ENCODE data around the gene CEACAM19. TPM values are rescaled to one million over a fixed set of nuclear protein-coding genes. Genes with fewer than 3 reads are reported as not detected.

The CEACAM19 gene
- total RNA-seq, 1 donor from 2014 or later = 25.8 TPM

- Mint-ChIP-seq H3K36me3 (ENCODE audit: insufficient read depth) (no peaks in the 10 kb centered on the region), H3K4me3 (ENCODE audit: low read depth) (no peak overlapping the region), H3K4me1 (ENCODE audit: low read depth) (peaks cover 4% of the 10 kb centered on the region), H3K27me3 (no peaks in the 10 kb centered on the region), H3K9me3 (ENCODE audit: low read depth) (no peaks in the 10 kb centered on the region), H3K27ac (no peak overlapping the region)
- TF ChIP-seq, protein P1, sequence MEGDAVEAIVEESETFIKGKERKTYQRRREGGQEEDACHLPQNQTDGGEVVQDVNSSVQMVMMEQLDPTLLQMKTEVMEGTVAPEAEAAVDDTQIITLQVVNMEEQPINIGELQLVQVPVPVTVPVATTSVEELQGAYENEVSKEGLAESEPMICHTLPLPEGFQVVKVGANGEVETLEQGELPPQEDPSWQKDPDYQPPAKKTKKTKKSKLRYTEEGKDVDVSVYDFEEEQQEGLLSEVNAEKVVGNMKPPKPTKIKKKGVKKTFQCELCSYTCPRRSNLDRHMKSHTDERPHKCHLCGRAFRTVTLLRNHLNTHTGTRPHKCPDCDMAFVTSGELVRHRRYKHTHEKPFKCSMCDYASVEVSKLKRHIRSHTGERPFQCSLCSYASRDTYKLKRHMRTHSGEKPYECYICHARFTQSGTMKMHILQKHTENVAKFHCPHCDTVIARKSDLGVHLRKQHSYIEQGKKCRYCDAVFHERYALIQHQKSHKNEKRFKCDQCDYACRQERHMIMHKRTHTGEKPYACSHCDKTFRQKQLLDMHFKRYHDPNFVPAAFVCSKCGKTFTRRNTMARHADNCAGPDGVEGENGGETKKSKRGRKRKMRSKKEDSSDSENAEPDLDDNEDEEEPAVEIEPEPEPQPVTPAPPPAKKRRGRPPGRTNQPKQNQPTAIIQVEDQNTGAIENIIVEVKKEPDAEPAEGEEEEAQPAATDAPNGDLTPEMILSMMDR (IDR thresholded peaks at IDR 0.05; ENCODE audit: unreplicated experiment) = no peak
- no peak for DNase-seq (ENCODE audit: low spot score, unreplicated experiment)
Measured at GRCh38 chr19:44725251-44725650, 54.0 kb downstream of the CEACAM19 start.

GRCh38 chr19:44725684-44726083 is 54.4 kb downstream of the CEACAM19 start:
- no peak overlapping the region for H3K4me3 Mint-ChIP-seq (ENCODE audit: low read depth)
- H3K27ac Mint-ChIP-seq = no peak overlapping the region
- no peaks in the 10 kb centered on the region for H3K36me3 Mint-ChIP-seq (ENCODE audit: insufficient read depth)
- no peak for DNase-seq (ENCODE audit: low spot score, unreplicated experiment)
- H3K27me3 Mint-ChIP-seq = no peaks in the 10 kb centered on the region
- H3K9me3 Mint-ChIP-seq (ENCODE audit: low read depth) = no peaks in the 10 kb centered on the region
- peaks cover 4% of the 10 kb centered on the region for H3K4me1 Mint-ChIP-seq (ENCODE audit: low read depth)
- TF ChIP-seq, protein P1 (IDR thresholded peaks at IDR 0.05; ENCODE audit: unreplicated experiment) = no peak

- Mint-ChIP-seq H3K9me3 (ENCODE audit: low read depth) (no peaks in the 10 kb centered on the region), H3K36me3 (ENCODE audit: insufficient read depth) (no peaks in the 10 kb centered on the region), H3K4me3 (ENCODE audit: low read depth) (no peak overlapping the region), H3K27me3 (no peaks in the 10 kb centered on the region), H3K4me1 (ENCODE audit: low read depth) (peaks cover 4% of the 10 kb centered on the region), H3K27ac (no peak overlapping the region)
- TF ChIP-seq, protein P1 (IDR thresholded peaks at IDR 0.05; ENCODE audit: unreplicated experiment) = no peak
- DNase-seq (ENCODE audit: low spot score, unreplicated experiment) = no peak
Measured at GRCh38 chr19:44726465-44726864, 55.2 kb downstream of the CEACAM19 start.

- DNase-seq (ENCODE audit: low spot score, unreplicated experiment) = no peak
- Mint-ChIP-seq H3K4me1 (ENCODE audit: low read depth) (peaks cover 4% of the 10 kb centered on the region), H3K4me3 (ENCODE audit: low read depth) (no peak overlapping the region), H3K27me3 (peaks cover 2% of the 10 kb centered on the region), H3K9me3 (ENCODE audit: low read depth) (no peaks in the 10 kb centered on the region), H3K36me3 (ENCODE audit: insufficient read depth) (no peaks in the 10 kb centered on the region), H3K27ac (peak overlapping the region; percentile 41)
- TF ChIP-seq, protein P1 (IDR thresholded peaks at IDR 0.05; ENCODE audit: unreplicated experiment) = no peak
Measured at GRCh38 chr19:44728178-44728577, 56.9 kb downstream of the CEACAM19 start.

DNA sequence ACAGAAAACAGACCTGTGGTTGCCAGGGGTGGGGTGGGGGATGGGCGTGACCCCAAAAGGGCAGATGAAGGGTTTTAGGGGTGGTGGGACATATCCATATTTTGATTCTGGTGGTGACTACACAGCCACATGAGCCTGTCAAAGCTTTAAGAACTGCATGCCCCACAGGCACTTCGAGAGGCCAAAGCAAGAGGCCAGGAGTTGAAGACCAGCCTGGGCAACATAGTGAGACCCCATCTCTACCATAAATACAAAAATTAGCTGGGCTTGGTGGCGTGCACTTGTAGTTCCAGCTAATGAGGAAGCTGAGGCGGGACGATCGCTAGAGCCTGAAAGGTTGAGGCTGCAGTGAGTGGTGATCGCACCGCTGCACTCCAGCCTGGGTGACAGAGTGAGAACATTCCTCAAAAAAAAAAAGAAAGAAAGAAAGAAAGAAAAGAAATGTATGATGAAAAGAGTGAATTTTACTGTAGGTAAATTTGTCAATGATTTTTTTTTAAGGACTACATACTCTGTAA is 58.3 kb downstream of the CEACAM19 start:
- Mint-ChIP-seq H3K27ac (no peak overlapping the region), H3K36me3 (ENCODE audit: insufficient read depth) (no peaks in the 10 kb centered on the region), H3K4me3 (ENCODE audit: low read depth) (no peak overlapping the region), H3K27me3 (peaks cover 3% of the 10 kb centered on the region), H3K9me3 (ENCODE audit: low read depth) (no peaks in the 10 kb centered on the region), H3K4me1 (ENCODE audit: low read depth) (peaks cover 2% of the 10 kb centered on the region)
- TF ChIP-seq, protein P1 (IDR thresholded peaks at IDR 0.05; ENCODE audit: unreplicated experiment) = no peak
- DNase-seq (ENCODE audit: low spot score, unreplicated experiment) = no peak

Measured in progenitor cell of endocrine pancreas (in vitro differentiated cells).